ENCODE data around the gene MEX3D. TPM values are rescaled to one million over a fixed set of nuclear protein-coding genes. Genes with fewer than 3 reads are reported as not detected.

Gene MEX3D
- total and polyA plus RNA-seq, 4 experiments from 2014 or later, result 0.16 to 4.9 (median 4.5) TPM; not detected in 1

DNA sequence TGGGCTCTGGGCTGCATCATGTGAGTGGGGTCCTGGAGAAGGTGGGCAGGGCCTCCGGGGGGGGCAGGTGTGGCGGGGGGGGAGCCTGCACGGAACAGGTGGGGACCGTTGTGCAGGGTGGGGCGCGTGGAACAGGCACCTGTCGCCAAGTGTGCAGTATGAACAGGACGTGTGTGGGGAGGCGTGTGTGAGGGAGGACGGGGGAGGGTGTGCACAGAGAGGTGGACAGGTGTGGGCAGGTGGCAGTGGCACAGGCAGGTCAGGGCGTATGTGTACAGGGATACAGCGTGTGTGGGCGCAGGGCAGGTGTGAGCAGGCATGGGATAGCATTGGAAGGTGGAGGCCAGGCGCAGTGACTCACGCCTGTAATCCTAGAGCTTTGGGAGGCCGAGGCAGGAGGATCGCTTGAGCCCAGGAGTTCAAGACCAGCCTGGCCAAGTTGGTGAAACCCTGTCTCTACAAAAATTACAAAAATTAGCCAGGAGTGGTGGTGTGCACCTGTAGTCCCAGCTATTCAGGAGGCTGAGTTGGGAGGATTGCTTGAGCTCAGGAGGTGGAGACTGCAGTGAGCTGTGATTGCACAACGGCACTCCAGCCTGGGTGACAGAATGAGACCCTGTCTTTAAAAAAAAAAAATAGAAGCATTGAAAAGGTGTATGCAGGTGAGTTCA lies 41.0 kb downstream of the MEX3D start:
- Histone ChIP-seq H3K27me3 (ENCODE audit: insufficient read depth, low read length) (peaks cover 10% of the 10 kb centered on the region), H3K4me3 (ENCODE audit: low read length in 2 of 2) (no peak overlapping the region), H3K36me3 (ENCODE audit: insufficient read depth, low read length) (no peaks in the 10 kb centered on the region), H3K27ac (ENCODE audit: low read depth, low read length) (no peak overlapping the region), H3K4me1 (ENCODE audit: insufficient read depth, low read length) (no peaks in the 10 kb centered on the region), H3K9me3 (ENCODE audit: control insufficient read depth in 1 of 2, low read length in 2 of 2) (no peaks in the 10 kb centered on the region)
- Mint-ChIP-seq H3K27me3 (peaks cover 23% of the 10 kb centered on the region in 2 donors), H3K9me3 (peaks cover 0 to 3% (median 0%) of the 10 kb centered on the region in 8 donors), H3K4me1 (peaks cover 0 to 9% (median 7%) of the 10 kb centered on the region in 4 donors), H3K4me3 (no peak overlapping the region), H3K36me3 (no peaks in the 10 kb centered on the region), H3K27ac (no peak overlapping the region)
- intact Hi-C loops (cut with micrococcal nuclease), result no loop called here
- no peak for DNase-seq
- ChIA-PET CTCF (ENCODE audit: partially characterized antibody) (no interaction called here), POLR2A (ENCODE audit: partially characterized antibody) (no interaction called here)

DNA sequence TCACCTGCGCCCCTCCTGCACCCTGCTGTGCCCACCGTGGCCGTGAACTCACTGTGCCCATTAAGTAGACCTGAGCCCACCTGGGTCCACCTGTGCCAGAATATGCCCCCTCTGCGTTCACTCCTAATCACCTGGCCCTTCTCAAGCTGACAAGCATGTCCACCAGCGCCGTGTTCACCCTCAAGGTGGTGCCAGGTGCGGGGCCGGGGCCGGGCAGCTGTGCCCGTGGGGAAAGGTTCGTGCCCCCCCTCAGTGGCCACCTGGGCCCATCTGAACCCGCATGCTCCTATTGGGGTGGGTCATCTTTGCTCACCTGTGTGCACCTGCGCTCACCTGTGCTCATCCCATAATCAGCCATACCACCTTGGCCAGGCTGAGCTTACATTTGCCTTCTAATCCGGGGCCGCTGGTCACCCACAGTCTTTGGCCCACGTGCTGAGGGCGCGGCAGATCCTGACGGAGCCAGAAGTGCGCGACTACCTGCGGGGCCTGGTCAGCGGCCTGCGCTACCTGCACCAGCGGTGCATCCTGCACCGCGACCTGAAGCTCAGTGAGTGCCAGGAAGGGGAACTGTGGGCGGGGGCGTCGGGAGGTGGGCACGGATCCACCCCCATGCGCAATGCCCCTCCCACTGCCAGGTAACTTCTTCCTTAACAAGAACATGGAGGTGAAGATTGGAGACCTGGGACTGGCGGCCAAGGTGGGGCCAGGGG lies 41.9 kb downstream of the MEX3D start:
- H3K27me3 ChIP-seq (ENCODE audit: insufficient read depth, low read length), result peaks cover 10% of the 10 kb centered on the region
- ChIA-PET POLR2A (ENCODE audit: partially characterized antibody) (no interaction called here), CTCF (ENCODE audit: partially characterized antibody) (no interaction called here)
- peaks cover 0 to 3% (median 0%) of the 10 kb centered on the region in 8 donors for H3K9me3 Mint-ChIP-seq
- peak overlapping the region in 1 of 8 donors; percentile 41 for H3K4me3 Mint-ChIP-seq
- no peaks in the 10 kb centered on the region for H3K9me3 ChIP-seq (ENCODE audit: control insufficient read depth in 1 of 2, low read length in 2 of 2)
- H3K36me3 ChIP-seq (ENCODE audit: insufficient read depth, low read length), result no peaks in the 10 kb centered on the region
- no peak overlapping the region for H3K27ac ChIP-seq (ENCODE audit: low read depth, low read length)
- H3K4me1 ChIP-seq (ENCODE audit: insufficient read depth, low read length), result no peaks in the 10 kb centered on the region
- intact Hi-C loops (cut with micrococcal nuclease), result no loop called here
- DNase-seq, result no peak
- H3K4me1 Mint-ChIP-seq, result peaks cover 0 to 9% (median 6%) of the 10 kb centered on the region in 4 donors
- no peak overlapping the region for H3K4me3 ChIP-seq (ENCODE audit: low read length in 2 of 2)
- peaks cover 20 to 21% of the 10 kb centered on the region in 2 donors for H3K27me3 Mint-ChIP-seq
- no peak overlapping the region for H3K27ac Mint-ChIP-seq
- H3K36me3 Mint-ChIP-seq, result no peaks in the 10 kb centered on the region

DNA sequence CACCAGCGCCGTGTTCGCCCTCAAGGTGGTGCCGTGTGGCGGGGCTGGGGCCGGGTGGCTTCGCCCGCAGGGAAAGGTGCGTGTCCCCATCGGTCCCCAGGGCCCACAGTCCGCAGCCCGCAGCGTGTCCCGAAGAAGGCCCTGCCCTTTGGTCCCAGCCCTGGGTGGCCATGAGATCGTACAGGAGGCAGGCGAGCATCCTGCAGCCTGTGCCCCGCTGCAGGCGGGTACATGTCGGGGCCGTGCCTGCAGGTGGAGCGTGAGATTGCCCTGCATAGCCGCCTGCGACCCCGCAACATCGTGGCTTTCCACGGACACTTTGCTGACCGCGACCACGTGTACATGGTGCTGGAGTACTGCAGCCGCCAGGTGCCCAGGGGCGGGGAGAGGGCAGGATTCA lies 42.8 kb downstream of the MEX3D start:
- H3K9me3 ChIP-seq (ENCODE audit: control insufficient read depth in 1 of 2, low read length in 2 of 2), result no peaks in the 10 kb centered on the region
- peaks cover 20 to 21% of the 10 kb centered on the region in 2 donors for H3K27me3 Mint-ChIP-seq
- intact Hi-C loops (cut with micrococcal nuclease), result no loop called here
- no peaks in the 10 kb centered on the region for H3K36me3 Mint-ChIP-seq
- DNase-seq, result no peak
- H3K36me3 ChIP-seq (ENCODE audit: insufficient read depth, low read length), result no peaks in the 10 kb centered on the region
- peaks cover 10% of the 10 kb centered on the region for H3K27me3 ChIP-seq (ENCODE audit: insufficient read depth, low read length)
- H3K27ac ChIP-seq (ENCODE audit: low read depth, low read length), result no peak overlapping the region
- ChIA-PET CTCF (ENCODE audit: partially characterized antibody) (no interaction called here), POLR2A (ENCODE audit: partially characterized antibody) (no interaction called here)
- no peak overlapping the region for H3K4me3 ChIP-seq (ENCODE audit: low read length in 2 of 2)
- H3K9me3 Mint-ChIP-seq, result peaks cover 0 to 3% (median 0%) of the 10 kb centered on the region in 8 donors
- no peak overlapping the region for H3K27ac Mint-ChIP-seq
- H3K4me3 Mint-ChIP-seq, result no peak overlapping the region
- H3K4me1 ChIP-seq (ENCODE audit: insufficient read depth, low read length), result no peaks in the 10 kb centered on the region
- peaks cover 0 to 9% (median 6%) of the 10 kb centered on the region in 4 donors for H3K4me1 Mint-ChIP-seq

DNA sequence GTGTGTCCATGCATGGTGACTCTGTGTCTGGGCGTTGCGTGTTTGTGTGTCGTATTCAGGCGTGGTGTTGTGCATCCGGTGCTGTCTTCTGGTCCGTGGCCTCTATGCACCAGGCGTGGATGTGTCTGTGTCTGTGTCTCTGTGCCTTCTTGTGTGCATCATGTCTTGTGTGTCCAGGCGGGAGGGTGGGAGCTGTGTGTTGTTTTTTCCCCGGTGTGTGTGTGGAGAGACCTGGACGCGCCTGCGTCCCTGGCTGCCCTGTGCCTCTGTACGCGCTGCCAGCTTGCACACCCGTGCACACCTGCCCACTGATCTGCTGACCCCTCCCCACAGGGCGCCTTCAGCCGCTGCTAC lies 43.2 kb downstream of the MEX3D start:
- Mint-ChIP-seq H3K4me1 (peaks cover 0 to 9% (median 6%) of the 10 kb centered on the region in 4 donors), H3K4me3 (peak overlapping the region in 2 of 8 donors; percentile 65 to 80), H3K36me3 (no peaks in the 10 kb centered on the region), H3K27me3 (peaks cover 20 to 21% of the 10 kb centered on the region in 2 donors), H3K9me3 (peaks cover 0 to 3% (median 0%) of the 10 kb centered on the region in 8 donors), H3K27ac (no peak overlapping the region)
- ChIA-PET POLR2A (ENCODE audit: partially characterized antibody) (no interaction called here), CTCF (ENCODE audit: partially characterized antibody) (no interaction called here)
- no peaks in the 10 kb centered on the region for H3K9me3 ChIP-seq (ENCODE audit: control insufficient read depth in 1 of 2, low read length in 2 of 2)
- no peaks in the 10 kb centered on the region for H3K4me1 ChIP-seq (ENCODE audit: insufficient read depth, low read length)
- intact Hi-C loops (cut with micrococcal nuclease), result no loop called here
- no peaks in the 10 kb centered on the region for H3K36me3 ChIP-seq (ENCODE audit: insufficient read depth, low read length)
- DNase-seq, result no peak
- H3K27ac ChIP-seq (ENCODE audit: low read depth, low read length), result no peak overlapping the region
- no peak overlapping the region for H3K4me3 ChIP-seq (ENCODE audit: low read length in 2 of 2)
- peaks cover 10% of the 10 kb centered on the region for H3K27me3 ChIP-seq (ENCODE audit: insufficient read depth, low read length)

GRCh38 chr19:1524287-1524971 lies 43.7 kb downstream of the MEX3D start:
- CTCF ChIA-PET (ENCODE audit: partially characterized antibody), result no interaction called here
- peak overlapping the region in 5 of 8 donors; percentile 31 to 80 (median 45) for H3K4me3 Mint-ChIP-seq

DNA sequence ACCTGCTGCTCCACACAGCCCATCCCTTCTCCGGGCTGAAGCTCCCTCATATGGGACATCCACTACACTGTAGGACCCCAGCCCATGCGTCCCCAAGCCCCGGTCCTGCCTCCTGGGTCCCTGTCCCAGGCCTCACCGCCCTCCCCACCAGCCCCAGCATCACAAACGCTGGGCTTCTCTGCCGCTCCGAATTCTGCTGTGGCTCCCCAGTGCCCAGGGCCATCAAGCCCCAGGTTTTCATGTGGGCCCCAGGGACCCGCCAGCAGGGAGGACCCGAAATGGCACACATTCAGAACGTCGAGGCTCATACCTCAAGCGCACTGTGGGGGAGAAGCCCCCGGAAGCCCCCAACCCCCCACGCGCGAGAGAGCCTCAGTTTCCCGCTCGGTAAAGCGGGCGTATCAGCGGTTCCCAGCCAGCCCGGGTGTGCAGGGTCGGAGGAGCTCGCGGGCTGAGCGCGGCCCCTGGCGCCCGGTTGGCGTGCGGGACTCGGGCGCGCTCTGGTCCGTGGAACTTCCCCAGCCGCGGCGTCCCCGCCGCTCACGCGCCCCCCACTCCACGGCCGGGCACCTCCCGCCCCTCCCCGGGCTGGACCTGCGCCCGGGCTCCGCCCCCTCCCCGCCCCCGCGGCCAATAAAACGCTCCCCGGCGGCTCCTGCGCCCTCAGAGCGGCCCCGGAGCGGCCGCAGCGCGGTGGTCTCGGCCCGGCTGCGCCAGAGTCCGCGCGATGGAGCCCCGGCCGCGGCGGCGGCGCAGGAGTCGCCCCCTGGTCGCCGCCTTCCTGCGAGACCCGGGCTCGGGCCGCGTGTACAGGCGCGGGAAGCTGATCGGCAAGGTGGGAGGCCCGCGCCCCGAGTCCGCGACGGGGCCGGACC lies 44.5 kb downstream of the MEX3D start, which contains the start of gene PLK5:
Gene PLK5, plus strand, starts transcription at position 666 of the 875 bp plus-strand sequence. CDS start 2,920 bp downstream, outside the sequence.
- Mint-ChIP-seq H3K9me3 (peaks cover 0 to 3% (median 0%) of the 10 kb centered on the region in 8 donors), H3K27me3 (peaks cover 20 to 21% of the 10 kb centered on the region in 2 donors), H3K4me3 (peak within 1 kb of the TSS in 5 of 8 donors; percentile 31 to 80 (median 45)), H3K4me1 (peaks cover 0 to 9% (median 6%) of the 10 kb centered on the region in 4 donors), H3K27ac (no peak within 1 kb of the TSS), H3K36me3 (no peaks in the 10 kb centered on the region)
- Histone ChIP-seq H3K9me3 (ENCODE audit: control insufficient read depth in 1 of 2, low read length in 2 of 2) (no peaks in the 10 kb centered on the region), H3K36me3 (ENCODE audit: insufficient read depth, low read length) (no peaks in the 10 kb centered on the region), H3K4me1 (ENCODE audit: insufficient read depth, low read length) (no peaks in the 10 kb centered on the region), H3K4me3 (ENCODE audit: low read length in 2 of 2) (no peak within 1 kb of the TSS), H3K27ac (ENCODE audit: low read depth, low read length) (no peak within 1 kb of the TSS), H3K27me3 (ENCODE audit: insufficient read depth, low read length) (peaks cover 10% of the 10 kb centered on the region)
- ChIA-PET CTCF (ENCODE audit: partially characterized antibody) (no interaction called here), POLR2A (ENCODE audit: partially characterized antibody) (no interaction called here)
- intact Hi-C loops (cut with micrococcal nuclease), result no loop called here
- no peak for DNase-seq

More at GRCh38 chr19:1524287-1524971, 43.7 kb downstream of the MEX3D start:
- intact Hi-C loops (cut with micrococcal nuclease), result no loop called here
- peaks cover 10% of the 10 kb centered on the region for H3K27me3 ChIP-seq (ENCODE audit: insufficient read depth, low read length)
- no peaks in the 10 kb centered on the region for H3K36me3 Mint-ChIP-seq
- peaks cover 0 to 9% (median 6%) of the 10 kb centered on the region in 4 donors for H3K4me1 Mint-ChIP-seq
- no peaks in the 10 kb centered on the region for H3K9me3 ChIP-seq (ENCODE audit: control insufficient read depth in 1 of 2, low read length in 2 of 2)
- POLR2A ChIA-PET (ENCODE audit: partially characterized antibody), result no interaction called here
- H3K4me1 ChIP-seq (ENCODE audit: insufficient read depth, low read length), result no peaks in the 10 kb centered on the region
- peaks cover 20 to 21% of the 10 kb centered on the region in 2 donors for H3K27me3 Mint-ChIP-seq
- no peak for DNase-seq
- no peaks in the 10 kb centered on the region for H3K36me3 ChIP-seq (ENCODE audit: insufficient read depth, low read length)
- peaks cover 0 to 3% (median 0%) of the 10 kb centered on the region in 8 donors for H3K9me3 Mint-ChIP-seq
- no peak overlapping the region for H3K27ac ChIP-seq (ENCODE audit: low read depth, low read length)
- H3K4me3 ChIP-seq (ENCODE audit: low read length in 2 of 2), result no peak overlapping the region
- no peak overlapping the region for H3K27ac Mint-ChIP-seq
